Measurements from ENCODE around the gene APOB.

Gene APOB

DNA sequence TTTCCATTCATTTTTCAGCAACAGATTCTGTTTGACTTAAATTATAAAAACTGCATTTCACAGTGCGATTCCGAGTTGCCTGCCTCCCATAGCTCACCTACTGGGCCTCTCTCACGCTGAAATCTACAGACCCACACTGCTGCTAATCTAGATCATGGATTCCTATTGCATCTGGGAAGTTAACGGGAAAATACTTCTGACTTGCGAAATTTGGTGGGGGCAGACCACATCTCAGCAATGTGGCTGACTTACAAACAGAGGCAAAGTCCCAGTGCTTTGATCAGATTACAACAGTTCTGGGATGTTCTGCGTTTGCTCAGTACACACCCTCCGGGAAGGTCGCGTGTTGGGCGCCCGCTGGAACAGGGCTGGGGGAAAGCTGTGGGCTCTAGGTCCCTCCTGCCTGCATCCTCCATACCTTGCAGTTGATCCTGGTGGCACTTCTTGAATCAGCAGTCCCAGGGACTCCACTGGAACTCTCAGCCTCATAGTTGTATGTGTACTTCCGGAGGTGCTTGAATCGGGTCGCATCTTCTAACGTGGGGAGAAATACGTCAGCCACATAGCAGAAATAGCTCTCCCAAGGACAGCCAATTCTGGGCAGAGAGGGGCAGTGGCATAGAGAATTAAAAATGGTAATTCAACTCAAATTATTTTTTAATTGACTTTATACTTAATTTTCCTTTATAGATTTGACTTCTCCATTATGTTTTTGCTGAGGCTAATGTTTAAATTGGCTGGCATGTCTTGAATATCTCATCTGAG, 1.7 kb downstream of the APOB start:
- Mint-ChIP-seq H3K36me3 (ENCODE audit: low read depth) (no peaks in the 10 kb centered on the region), H3K27me3 (ENCODE audit: low read depth) (peaks cover 14% of the 10 kb centered on the region), H3K9me3 (no peaks in the 10 kb centered on the region), H3K4me1 (ENCODE audit: low read depth) (peaks cover 3% of the 10 kb centered on the region), H3K4me3 (no peak overlapping the region), H3K27ac (no peak overlapping the region)
- DNase-seq (ENCODE audit: low spot score), result no peak

DNA sequence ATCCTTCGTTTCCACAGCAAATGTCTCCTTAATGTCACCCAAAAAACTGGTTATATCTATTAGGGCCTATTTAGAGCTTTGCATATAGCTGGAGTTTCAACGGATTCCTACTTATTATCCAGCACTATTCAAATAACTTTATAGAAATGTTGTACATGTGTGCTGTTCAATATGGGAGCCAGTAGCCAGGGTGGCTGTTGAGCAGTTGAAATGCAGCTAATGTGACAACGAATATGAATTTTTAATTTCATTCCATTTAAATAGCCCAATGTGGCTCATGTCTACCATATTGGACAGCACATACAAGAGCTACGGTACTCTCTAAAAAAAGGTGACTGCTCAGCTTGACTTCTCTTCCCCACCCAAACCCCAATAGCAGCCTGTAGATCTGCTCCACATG, 2.4 kb downstream of the APOB start:
- no peak for DNase-seq (ENCODE audit: low spot score)
- H3K36me3 Mint-ChIP-seq (ENCODE audit: low read depth), result no peaks in the 10 kb centered on the region
- no peak overlapping the region for H3K4me3 Mint-ChIP-seq
- H3K4me1 Mint-ChIP-seq (ENCODE audit: low read depth), result peaks cover 3% of the 10 kb centered on the region
- no peaks in the 10 kb centered on the region for H3K9me3 Mint-ChIP-seq
- H3K27ac Mint-ChIP-seq, result no peak overlapping the region
- peaks cover 14% of the 10 kb centered on the region for H3K27me3 Mint-ChIP-seq (ENCODE audit: low read depth)

- H3K27me3 Mint-ChIP-seq (ENCODE audit: low read depth), result peaks cover 12% of the 10 kb centered on the region
- H3K4me1 Mint-ChIP-seq (ENCODE audit: low read depth), result peaks cover 3% of the 10 kb centered on the region
- no peak overlapping the region for H3K4me3 Mint-ChIP-seq
- no peak for DNase-seq (ENCODE audit: low spot score)
- no peaks in the 10 kb centered on the region for H3K36me3 Mint-ChIP-seq (ENCODE audit: low read depth)
- no peak overlapping the region for H3K27ac Mint-ChIP-seq
- H3K9me3 Mint-ChIP-seq, result no peaks in the 10 kb centered on the region
Observed at GRCh38 chr2:21040468-21041377, 3.1 kb downstream of the APOB start.

GRCh38 chr2:21039979-21040467, 3.9 kb downstream of the APOB start:
- H3K4me3 Mint-ChIP-seq, result no peak overlapping the region
- peaks cover 10% of the 10 kb centered on the region for H3K27me3 Mint-ChIP-seq (ENCODE audit: low read depth)
- H3K36me3 Mint-ChIP-seq (ENCODE audit: low read depth), result no peaks in the 10 kb centered on the region
- H3K9me3 Mint-ChIP-seq, result no peaks in the 10 kb centered on the region
- no peak overlapping the region for H3K27ac Mint-ChIP-seq
- H3K4me1 Mint-ChIP-seq (ENCODE audit: low read depth), result peaks cover 3% of the 10 kb centered on the region
- DNase-seq (ENCODE audit: low spot score), result no peak

- H3K4me1 Mint-ChIP-seq (ENCODE audit: low read depth), result peaks cover 3% of the 10 kb centered on the region
- peaks cover 3% of the 10 kb centered on the region for H3K27me3 Mint-ChIP-seq (ENCODE audit: low read depth)
- no peak overlapping the region for H3K27ac Mint-ChIP-seq
- H3K9me3 Mint-ChIP-seq, result no peaks in the 10 kb centered on the region
- no peak overlapping the region for H3K4me3 Mint-ChIP-seq
- no peak for DNase-seq (ENCODE audit: low spot score)
- no peaks in the 10 kb centered on the region for H3K36me3 Mint-ChIP-seq (ENCODE audit: low read depth)
Observed at GRCh38 chr2:21039080-21039556, 4.8 kb downstream of the APOB start.

DNA sequence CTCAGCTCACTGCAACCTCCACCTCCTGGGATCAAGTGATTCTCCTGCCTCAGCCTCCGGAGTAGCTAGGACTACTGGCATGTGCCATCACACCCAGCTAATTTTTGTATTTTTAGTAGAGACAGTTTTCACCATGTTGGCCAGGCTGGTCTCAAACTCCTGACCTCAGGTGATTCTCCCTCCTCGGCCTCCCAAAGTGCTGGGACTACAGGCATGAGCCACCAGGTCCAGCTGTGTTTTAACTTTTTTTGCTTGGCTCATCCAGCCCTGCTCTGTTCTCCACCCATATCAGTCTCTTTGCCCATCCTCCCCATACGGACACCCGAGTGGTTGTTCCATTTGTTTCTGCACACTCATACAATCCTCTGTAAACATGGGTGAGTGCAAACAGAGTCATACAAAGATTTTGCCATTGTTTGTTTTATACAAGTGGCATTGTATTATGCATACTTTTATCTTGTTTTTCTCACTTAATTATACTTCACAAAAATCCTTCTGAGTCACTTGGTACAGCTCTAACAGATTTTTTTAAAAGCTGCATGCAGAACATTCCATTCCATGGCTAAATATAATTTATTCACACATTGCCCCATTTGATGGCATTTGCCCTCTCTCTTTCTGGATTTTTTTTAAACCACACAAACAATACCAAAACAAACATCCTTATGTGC, 5.3 kb downstream of the APOB start:
- DNase-seq (ENCODE audit: low spot score), result no peak
- Mint-ChIP-seq H3K36me3 (ENCODE audit: low read depth) (no peaks in the 10 kb centered on the region), H3K27me3 (ENCODE audit: low read depth) (peaks cover 3% of the 10 kb centered on the region), H3K27ac (no peak overlapping the region), H3K4me3 (no peak overlapping the region), H3K9me3 (no peaks in the 10 kb centered on the region), H3K4me1 (ENCODE audit: low read depth) (peaks cover 3% of the 10 kb centered on the region)

DNA sequence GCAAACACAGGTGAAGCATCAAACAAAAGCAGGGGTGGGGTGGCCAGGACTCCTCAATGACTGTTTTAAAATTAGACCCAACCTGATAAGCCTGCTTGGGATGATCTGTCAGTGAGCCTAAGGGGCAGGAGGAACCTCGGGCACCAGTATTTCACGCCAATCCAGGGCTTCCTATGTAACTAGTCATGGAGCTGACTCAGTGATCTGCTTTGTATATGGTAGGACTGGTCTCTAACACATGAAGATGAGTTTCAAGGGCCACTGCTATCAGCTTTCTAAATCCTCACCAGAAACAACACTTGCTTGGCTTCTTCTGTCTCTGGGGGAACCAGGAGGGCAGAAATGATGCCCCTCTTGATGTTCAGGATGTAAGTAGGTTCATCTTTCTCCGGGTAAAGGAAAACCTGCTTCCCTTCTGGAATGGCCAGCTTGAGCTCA, 6.2 kb downstream of the APOB start:
- no peak overlapping the region for H3K27ac Mint-ChIP-seq
- DNase-seq (ENCODE audit: low spot score), result no peak
- H3K9me3 Mint-ChIP-seq, result no peaks in the 10 kb centered on the region
- no peaks in the 10 kb centered on the region for H3K4me1 Mint-ChIP-seq (ENCODE audit: low read depth)
- no peaks in the 10 kb centered on the region for H3K27me3 Mint-ChIP-seq (ENCODE audit: low read depth)
- H3K36me3 Mint-ChIP-seq (ENCODE audit: low read depth), result no peaks in the 10 kb centered on the region
- H3K4me3 Mint-ChIP-seq, result no peak overlapping the region

DNA sequence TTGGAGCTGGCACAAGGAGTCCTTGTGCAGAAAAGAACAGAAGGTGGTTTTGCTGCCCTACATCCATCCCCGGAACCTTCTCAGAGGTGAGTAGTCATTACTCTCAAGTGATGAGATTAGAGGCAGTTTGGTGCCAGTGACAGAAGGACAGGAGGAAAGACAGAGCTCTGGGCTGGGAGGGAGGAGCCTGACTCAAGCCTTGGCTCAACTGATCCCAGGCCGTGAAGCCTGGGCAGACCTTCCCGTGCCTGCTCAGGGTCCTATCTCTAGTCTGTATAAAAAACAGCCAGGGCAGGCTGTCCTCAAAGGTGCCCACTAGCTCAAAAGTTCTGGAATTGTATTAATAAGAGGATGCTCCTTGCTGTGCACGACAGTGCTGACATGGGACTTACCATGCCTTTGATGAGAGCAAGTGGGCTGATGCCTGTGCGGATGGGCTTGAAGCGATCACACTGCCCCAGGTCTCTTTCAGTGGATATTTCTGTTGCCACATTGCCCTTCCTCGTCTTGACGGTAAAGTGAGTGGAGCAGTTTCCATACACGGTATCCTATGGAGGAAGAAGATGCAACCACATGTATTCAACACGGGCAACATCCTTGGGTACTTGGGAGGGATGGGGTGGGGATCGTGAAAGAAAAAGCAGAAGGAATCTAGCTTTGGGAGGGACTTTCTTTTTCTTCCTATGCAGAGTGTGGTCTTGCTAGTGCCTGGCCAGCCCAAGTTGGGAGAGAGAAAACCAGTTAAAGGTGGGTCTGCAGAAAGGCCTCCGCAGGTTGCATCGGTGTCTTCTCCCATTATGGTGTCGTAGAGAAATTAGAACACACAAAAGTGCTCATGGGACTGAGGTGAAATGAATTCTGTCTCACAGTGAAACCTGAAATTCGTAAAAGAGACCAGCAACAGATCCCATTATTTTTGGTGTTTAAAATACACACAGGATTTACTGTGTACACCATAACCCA, 6.9 kb downstream of the APOB start:
- H3K9me3 Mint-ChIP-seq, result no peaks in the 10 kb centered on the region
- no peak for DNase-seq (ENCODE audit: low spot score)
- H3K36me3 Mint-ChIP-seq (ENCODE audit: low read depth), result no peaks in the 10 kb centered on the region
- no peaks in the 10 kb centered on the region for H3K27me3 Mint-ChIP-seq (ENCODE audit: low read depth)
- H3K4me3 Mint-ChIP-seq, result no peak overlapping the region
- H3K4me1 Mint-ChIP-seq (ENCODE audit: low read depth), result no peaks in the 10 kb centered on the region
- H3K27ac Mint-ChIP-seq, result no peak overlapping the region

DNA sequence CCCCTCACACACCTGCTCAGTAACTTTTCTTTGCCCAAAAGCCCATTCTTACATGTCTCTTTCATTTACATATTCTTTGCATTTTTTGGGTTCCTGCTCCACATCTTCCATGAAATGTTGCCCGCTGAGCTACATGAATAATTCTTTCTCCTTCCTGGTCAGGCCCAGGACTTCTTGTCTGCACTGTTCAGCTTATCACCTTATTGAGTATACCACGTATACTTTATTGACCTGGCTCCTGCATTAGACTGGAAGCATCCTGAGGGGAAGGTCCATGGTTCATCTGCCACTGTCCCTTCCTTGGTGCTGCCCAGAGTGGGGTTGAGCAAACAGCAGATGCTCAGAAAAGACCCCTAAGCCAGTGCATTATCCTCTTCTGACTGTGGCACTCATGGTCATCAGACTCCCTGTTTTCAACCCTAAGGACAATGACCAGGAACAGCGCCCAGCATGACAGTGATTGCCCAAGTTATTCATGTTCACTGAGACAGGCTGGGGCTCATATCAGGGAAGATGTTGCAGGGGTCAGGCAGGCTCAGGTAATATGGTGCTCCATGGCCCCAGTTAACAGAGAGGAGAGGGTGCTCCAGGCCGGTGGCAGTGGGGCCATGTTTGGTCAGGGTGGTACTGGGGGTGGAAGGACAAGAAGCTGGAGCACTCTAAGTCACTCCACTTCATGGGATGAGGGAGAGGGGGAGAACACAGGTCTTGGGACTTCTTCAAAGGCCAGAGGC, 7.7 kb downstream of the APOB start:
- H3K4me1 Mint-ChIP-seq (ENCODE audit: low read depth), result no peaks in the 10 kb centered on the region
- no peaks in the 10 kb centered on the region for H3K27me3 Mint-ChIP-seq (ENCODE audit: low read depth)
- no peak overlapping the region for H3K4me3 Mint-ChIP-seq
- H3K9me3 Mint-ChIP-seq, result no peaks in the 10 kb centered on the region
- H3K36me3 Mint-ChIP-seq (ENCODE audit: low read depth), result no peaks in the 10 kb centered on the region
- H3K27ac Mint-ChIP-seq, result no peak overlapping the region
- no peak for DNase-seq (ENCODE audit: low spot score)

GRCh38 chr2:21035282-21035973, 8.4 kb downstream of the APOB start:
- no peaks in the 10 kb centered on the region for H3K36me3 Mint-ChIP-seq (ENCODE audit: low read depth)
- no peaks in the 10 kb centered on the region for H3K9me3 Mint-ChIP-seq
- no peak overlapping the region for H3K4me3 Mint-ChIP-seq
- H3K4me1 Mint-ChIP-seq (ENCODE audit: low read depth), result no peaks in the 10 kb centered on the region
- no peak for DNase-seq (ENCODE audit: low spot score)
- no peak overlapping the region for H3K27ac Mint-ChIP-seq
- no peaks in the 10 kb centered on the region for H3K27me3 Mint-ChIP-seq (ENCODE audit: low read depth)

DNA sequence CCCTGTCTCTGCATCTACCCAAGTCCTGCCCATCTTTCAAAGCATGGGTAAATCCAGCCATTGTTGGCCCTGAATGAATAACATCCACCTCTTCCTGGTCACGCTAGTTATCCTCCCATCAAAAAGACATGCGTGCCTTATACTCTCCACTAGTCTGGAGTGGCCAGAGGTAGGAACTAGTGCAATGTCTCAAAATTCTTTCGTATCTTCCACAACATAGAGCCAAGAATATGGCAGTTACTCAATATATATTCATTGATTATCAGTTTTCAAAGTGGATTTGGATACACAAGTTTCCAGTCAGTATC, 8.9 kb downstream of the APOB start:
- Mint-ChIP-seq H3K4me3 (no peak overlapping the region), H3K9me3 (no peaks in the 10 kb centered on the region), H3K27ac (no peak overlapping the region), H3K36me3 (ENCODE audit: low read depth) (no peaks in the 10 kb centered on the region), H3K4me1 (ENCODE audit: low read depth) (no peaks in the 10 kb centered on the region), H3K27me3 (ENCODE audit: low read depth) (no peaks in the 10 kb centered on the region)
- DNase-seq (ENCODE audit: low spot score), result no peak
